Upper lobe of left lung (tissue), 6 donors: ENCODE data around the gene RAP1GAP. TPM values are rescaled to one million over a fixed set of nuclear protein-coding genes. Genes with fewer than 3 reads are reported as not detected.
"Not testable (repeated sequence)": the region's sequence is repeated elsewhere in the genome, so short reads cannot be mapped to it uniquely, and the experiment has no call there.

Experiments used
- ATAC-seq, 2 donors: fragments of 200-7000 bp; cut with Tn5 transposase; one replicate each; pipeline ENCODE4 v1.9.1; 2022; ENCODE audit warnings: mild to moderate bottlenecking in 2 of 2, moderate library complexity in 2 of 2; ENCODE audit not compliant: low FRiP score in 2 of 2
- DNase-seq, 2 donors: peaks; one replicate each; pipeline ENCODE4 v3.0.0-alpha.2; 2019 to 2020
- H3K27ac ChIP-seq, 4 donors: fragments of 200-600 bp; sonication (generic); one replicate each; pipeline ENCODE4 v1.5.1; 2016 to 2019
- H3K27me3 ChIP-seq, 4 donors: fragments of 200-600 bp; sonication (generic); one replicate each; pipeline ENCODE4 v1.5.1; 2017 to 2019
- H3K36me3 ChIP-seq, 4 donors: fragments of 200-600 bp; sonication (generic); one replicate each; pipeline ENCODE4 v1.5.1; 2016 to 2019
- H3K4me1 ChIP-seq, 4 donors: fragments of 200-600 bp; sonication (generic); one replicate each; pipeline ENCODE4 v1.5.1; 2018 to 2019
- H3K4me3 ChIP-seq, 4 donors: fragments of 200-600 bp; sonication (generic); one replicate each; pipeline ENCODE4 v1.5.1; 2017 to 2019; ENCODE audit warnings: mild to moderate bottlenecking in 2 of 4, moderate library complexity in 1 of 4
- H3K9me3 ChIP-seq, 4 donors: fragments of 200-600 bp; sonication (generic); one replicate each; pipeline ENCODE4 v1.5.1; 2018 to 2019
- CTCF ChIP-seq, 6 experiments: fragments of 450-650 bp in 4 of 6; fragments of 200-600 bp in 2 of 6; sonication (generic) in 2 of 6; IDR thresholded peaks; one replicate each; pipeline ENCODE4 v1.5.1; 2016 to 2019; ENCODE audit warnings: antibody characterized with exemption in 6 of 6
- EP300 ChIP-seq, 4 donors: sonication (generic); formaldehyde crosslinking; IDR thresholded peaks; one replicate each; pipeline ENCODE4 v1.5.1; 2017; ENCODE audit warnings: antibody characterized with exemption in 4 of 4, control low read depth in 2 of 4
- POLR2A ChIP-seq, 4 donors: fragments of 450-650 bp; IDR thresholded peaks; one replicate each; pipeline ENCODE4 v1.5.1; 2016 to 2017; ENCODE audit warnings: antibody characterized with exemption in 4 of 4, mild to moderate bottlenecking in 2 of 4
- POLR2AphosphoS5 ChIP-seq, 2 donors: sonication (generic); formaldehyde crosslinking; IDR thresholded peaks; one replicate each; pipeline ENCODE4 v1.5.1; 2017; ENCODE audit warnings: antibody characterized with exemption in 2 of 2
- whole genome bisulfite sequencing, 2 donors: methylation state at CpG; one replicate each; pipeline ENCODE4 v1.1.5; 2017 to 2018; 5-methylcytosine and 5-hydroxymethylcytosine counted together
- total RNA-seq, 6 donors: library from RNA; depleted of rRNA in 4 of 6; stranded (reverse); fragments of >200 nt in 4 of 6; gene quantifications; one replicate each; pipeline versions ENCODE4 v1.1.0 to v1.2.1, GENCODE V29; 2016 to 2021
- donor health status: DM: no; HTN: no; CAD: no; lungs with moderate emphysema.
- donor health status: DM: no; HTN: yes; CAD: no; lungs with severe emphysema.

RAP1GAP gene
- total RNA-seq, 6 donors from 2014 or later = 26.9 to 65.2 (median 36.7) TPM

- DNase-seq (no peak), ATAC-seq (no peak)
- Histone ChIP-seq H3K4me3 (no peak overlapping the region), H3K4me1 (peaks cover 4 to 6% (median 5%) of the 10 kb centered on the region in 4 donors), H3K9me3 (no peaks in the 10 kb centered on the region), H3K27ac (no peak overlapping the region), H3K27me3 (no peaks in the 10 kb centered on the region), H3K36me3 (peaks cover 0 to 3% (median 0%) of the 10 kb centered on the region in 4 donors)
- 73 to 80% methylated on average over 1 to 10 of the region's 10 CpGs for WGBS, 2 donors
- no peak for TF ChIP-seq POLR2AphosphoS5 (IDR thresholded peaks at IDR 0.05)
These were observed 100.3 kb downstream of the RAP1GAP start for GRCh38 chr1:21568809-21569385.

- Histone ChIP-seq H3K27me3 (no peaks in the 10 kb centered on the region), H3K36me3 (peaks cover 0 to 4% (median 0%) of the 10 kb centered on the region in 4 donors), H3K4me1 (no peaks in the 10 kb centered on the region), H3K9me3 (no peaks in the 10 kb centered on the region), H3K4me3 (no peak overlapping the region), H3K27ac (no peak overlapping the region)
- no peak for DNase-seq
- 86 to 90% methylated on average over 15 of the region's 15 CpGs for WGBS, 2 donors
- TF ChIP-seq POLR2A (IDR thresholded peaks at IDR 0.05) (no peak), POLR2AphosphoS5 (IDR thresholded peaks at IDR 0.05) (no peak), CTCF (IDR thresholded peaks at IDR 0.05) (no peak), EP300 (IDR thresholded peaks at IDR 0.05) (no peak)
- ATAC-seq = no peak
These were observed 101.0 kb downstream of the RAP1GAP start for GRCh38 chr1:21568006-21568746.

GRCh38 chr1:21567241-21568005 lies 101.7 kb downstream of the RAP1GAP start:
- no peak for DNase-seq
- H3K27me3 ChIP-seq = no peaks in the 10 kb centered on the region
- H3K4me3 ChIP-seq = no peak overlapping the region
- H3K4me1 ChIP-seq = no peaks in the 10 kb centered on the region
- ATAC-seq = peak in 1 of 2 donors; percentile 27
- no peaks in the 10 kb centered on the region for H3K9me3 ChIP-seq
- no peak for TF ChIP-seq CTCF (IDR thresholded peaks at IDR 0.05)
- H3K36me3 ChIP-seq = peaks cover 0 to 10% (median 0%) of the 10 kb centered on the region in 4 donors
- H3K27ac ChIP-seq = no peak overlapping the region
- WGBS, 2 donors = 87 to 90% methylated on average over 19 to 24 of the region's 24 CpGs

- H3K27ac ChIP-seq, ATAC-seq, H3K27me3 ChIP-seq, H3K4me1 ChIP-seq, H3K4me3 ChIP-seq, DNase-seq, H3K9me3 ChIP-seq: not testable (repeated sequence)
- WGBS, 2 donors = 91 to 95% methylated on average over 15 of the region's 15 CpGs
- peaks cover 0 to 12% (median 0%) of the 10 kb centered on the region in 4 donors for H3K36me3 ChIP-seq
These were observed 102.8 kb downstream of the RAP1GAP start for GRCh38 chr1:21566361-21566760.

- Histone ChIP-seq H3K9me3 (no peaks in the 10 kb centered on the region), H3K4me3 (no peak overlapping the region), H3K36me3 (peaks cover 0 to 20% (median 0%) of the 10 kb centered on the region in 4 donors), H3K27ac (no peak overlapping the region), H3K4me1 (no peaks in the 10 kb centered on the region), H3K27me3 (no peaks in the 10 kb centered on the region)
- DNase-seq = no peak
- no peak for TF ChIP-seq EP300 (IDR thresholded peaks at IDR 0.05)
- TF ChIP-seq POLR2AphosphoS5 (IDR thresholded peaks at IDR 0.05) = no peak
- no peak for TF ChIP-seq CTCF (IDR thresholded peaks at IDR 0.05)
- TF ChIP-seq POLR2A (IDR thresholded peaks at IDR 0.05) = no peak
- no peak for ATAC-seq
- 60 to 64% methylated on average over 8 of the region's 8 CpGs for WGBS, 2 donors
These were observed 103.9 kb downstream of the RAP1GAP start for GRCh38 chr1:21565285-21565684.
